Cardiac septum (tissue), 1 donor: ENCODE data around the gene SLC44A2. TPM values are rescaled to one million over a fixed set of nuclear protein-coding genes. Genes with fewer than 3 reads are reported as not detected.
"Not testable (repeated sequence)": the region's sequence is repeated elsewhere in the genome, so short reads cannot be mapped to it uniquely, and the experiment has no call there.

Experiments used
- DNase-seq: peaks from one replicate; pipeline ENCODE4 v3.0.0-alpha.2; 2020; ENCODE audit warnings: low spot score
- intact Hi-C: fragments of 100-400 bp; cut with DNase I; formaldehyde crosslinking; loops from one replicate; pipeline ENCODE4 v1.14.0; 2022
- total RNA-seq: library from RNA; stranded (reverse); fragmentation: NEBNext Ultra II Directional; extraction: Animal tissue kit (Norgen Biotek cat#: 25700); gene quantifications from one replicate; pipeline ENCODE4 v1.2.1, GENCODE V29; 2021
- donor health status: DM: no; HTN: no; CAD: no.

Gene SLC44A2
- total RNA-seq, 1 donor from 2014 or later, result 114 TPM

- intact Hi-C loops, result loop anchor here (1.0 to 10.0 kb wide), 2 partner anchors 63 to 139 kb away; partner anchors contain the start of gene KEAP1
- DNase-seq, result no peak
Measured at GRCh38 chr19:10643968-10644259, 18.6 kb downstream of the SLC44A2 start.

DNA sequence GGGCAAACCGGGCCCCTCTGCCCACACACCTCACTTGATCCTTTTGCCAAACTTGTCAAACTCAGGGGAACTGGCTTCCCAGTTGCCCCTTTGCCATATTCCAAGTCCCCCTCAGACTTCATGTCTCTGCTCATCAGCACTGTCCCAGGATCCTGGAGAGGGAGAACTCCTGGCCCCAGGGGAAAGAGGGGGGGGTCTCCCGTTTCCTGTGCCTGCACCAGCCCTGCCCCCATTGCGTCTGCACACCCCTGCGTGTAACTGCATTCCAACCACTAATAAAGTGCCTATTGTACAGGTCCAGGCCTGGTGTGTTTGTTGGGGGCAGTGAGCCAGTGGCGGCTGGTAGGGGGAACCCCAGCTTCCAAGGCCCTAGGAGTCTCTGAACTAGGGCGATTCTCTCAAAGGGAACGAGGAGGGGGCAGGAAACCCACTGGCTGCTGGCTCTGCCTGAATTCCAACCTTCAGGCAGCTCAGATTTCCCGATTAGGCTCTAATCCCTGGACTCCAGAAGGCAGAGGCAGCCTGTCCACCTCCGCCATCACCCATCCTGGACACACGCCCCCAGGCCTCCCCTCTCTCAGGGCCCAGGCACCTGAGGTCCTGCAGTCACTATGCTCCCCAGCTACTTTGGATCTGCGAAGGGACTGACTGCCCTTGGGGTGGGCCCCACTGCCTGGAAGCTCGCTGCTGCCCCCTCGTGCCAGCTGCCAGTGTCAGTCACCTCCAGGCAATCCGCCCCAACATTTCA, 19.1 kb downstream of the SLC44A2 start:
- intact Hi-C loops, result loop anchor here (1.0 to 10.0 kb wide), 2 partner anchors 63 to 140 kb away; partner anchors contain the start of gene KEAP1
- peak; percentile 91 for DNase-seq

- no peak for DNase-seq
- intact Hi-C loops, result loop anchor here (10.0 kb wide), 1 partner anchor 142 kb away; the partner anchor contains the start of gene KEAP1
Measured at GRCh38 chr19:10646456-10647159, 21.3 kb downstream of the SLC44A2 start.

GRCh38 chr19:10648360-10648759, 23.0 kb downstream of the SLC44A2 start:
- no peak for DNase-seq
- intact Hi-C loops, result loop anchor here (10.0 kb wide), 1 partner anchor 144 kb away; the partner anchor contains the start of gene KEAP1

DNA sequence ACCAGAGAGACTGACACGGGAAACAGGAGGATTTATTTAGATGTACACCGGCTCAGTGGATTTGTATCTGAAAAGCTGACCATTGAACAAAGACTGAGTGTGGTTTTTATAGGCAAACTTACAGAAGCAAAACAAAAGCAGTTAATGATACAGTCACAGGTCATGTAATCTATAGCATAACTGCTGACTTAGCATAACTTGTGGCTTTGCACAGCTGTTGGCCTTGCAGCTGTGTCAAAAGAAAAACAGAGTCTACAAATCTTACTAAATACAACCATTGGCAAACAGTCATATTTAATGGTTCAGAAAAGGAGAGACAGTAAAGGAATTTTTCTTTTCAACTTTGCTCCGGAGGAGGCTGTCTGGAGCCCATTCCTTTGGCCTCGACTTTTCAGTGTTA, 26.5 kb downstream of the SLC44A2 start:
- DNase-seq, result no peak
- intact Hi-C loops, result loop anchor here (5.0 kb wide), 1 partner anchor 85 kb away; the partner anchor contains the start of genes CDKN2D and KRI1

DNA sequence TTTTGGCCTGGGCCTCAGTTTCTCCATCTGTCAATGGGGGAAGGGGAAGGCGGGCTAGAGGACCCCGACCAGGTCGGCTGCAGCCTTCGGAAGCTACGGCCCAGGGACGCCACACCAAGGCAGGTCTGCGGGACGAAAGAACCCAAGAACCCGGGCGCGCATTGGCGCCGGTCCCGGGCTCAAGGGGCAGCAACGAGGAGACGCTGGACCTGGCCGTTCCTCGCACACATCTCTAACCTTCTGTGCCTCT, 28.1 kb downstream of the SLC44A2 start:
- intact Hi-C loops, result loop anchor here (5.0 kb wide), 1 partner anchor 86 kb away; the partner anchor contains the start of genes CDKN2D and KRI1

DNA sequence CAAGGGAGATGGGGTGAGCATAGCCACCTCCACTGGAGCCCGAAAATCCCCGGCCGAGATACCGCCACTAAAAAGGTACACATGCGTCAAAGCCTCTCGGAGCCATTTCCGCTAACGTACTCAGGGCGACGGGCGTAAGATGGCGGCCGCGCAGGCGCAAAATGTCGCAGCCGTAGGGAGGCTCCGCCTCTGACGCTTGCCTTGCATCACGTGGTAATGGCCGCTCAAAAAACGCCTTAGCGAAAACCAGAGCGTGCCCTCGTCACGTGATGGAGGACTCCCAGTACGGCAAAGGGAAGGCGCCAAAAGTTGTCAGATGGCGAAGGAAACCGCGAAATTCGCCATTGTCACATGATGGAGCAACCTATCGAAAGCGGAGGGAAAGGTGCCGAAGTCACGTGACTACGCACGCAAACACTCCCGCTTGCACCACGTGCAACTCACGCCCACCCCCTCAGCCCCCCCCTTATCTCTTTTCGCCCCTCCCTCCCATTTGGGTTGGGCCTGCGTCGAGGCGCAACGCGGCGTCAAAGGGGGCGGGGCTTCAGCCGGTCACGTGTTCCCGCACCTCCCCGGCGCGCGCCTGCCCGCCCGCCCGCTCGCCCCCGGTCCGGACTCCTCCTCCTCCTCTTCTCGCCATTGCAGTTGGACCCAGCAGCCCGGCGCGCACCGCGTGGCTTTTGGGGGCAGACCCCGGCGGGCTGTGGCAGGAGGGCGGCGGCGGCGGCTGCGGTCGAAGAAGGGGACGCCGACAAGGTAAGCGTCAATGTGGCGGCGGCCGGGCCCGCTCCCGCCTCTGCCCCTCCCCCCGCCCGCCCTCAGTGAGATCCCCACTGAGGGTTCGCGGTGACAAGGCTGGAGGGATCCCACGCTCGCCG, 28.6 kb downstream of the SLC44A2 start, which contains the start of gene ILF3:
ILF3 (plus strand) TSS at position 615 of the 878 bp plus-strand sequence. CDS start 16,260 bp downstream, outside the sequence.
- intact Hi-C loops, result loop anchor here (5.0 kb wide), 1 partner anchor 87 kb away; the partner anchor contains the start of genes CDKN2D and KRI1

More for the DNA sequence above, 28.1 kb downstream of the SLC44A2 start:
- DNase-seq, result no peak

DNA sequence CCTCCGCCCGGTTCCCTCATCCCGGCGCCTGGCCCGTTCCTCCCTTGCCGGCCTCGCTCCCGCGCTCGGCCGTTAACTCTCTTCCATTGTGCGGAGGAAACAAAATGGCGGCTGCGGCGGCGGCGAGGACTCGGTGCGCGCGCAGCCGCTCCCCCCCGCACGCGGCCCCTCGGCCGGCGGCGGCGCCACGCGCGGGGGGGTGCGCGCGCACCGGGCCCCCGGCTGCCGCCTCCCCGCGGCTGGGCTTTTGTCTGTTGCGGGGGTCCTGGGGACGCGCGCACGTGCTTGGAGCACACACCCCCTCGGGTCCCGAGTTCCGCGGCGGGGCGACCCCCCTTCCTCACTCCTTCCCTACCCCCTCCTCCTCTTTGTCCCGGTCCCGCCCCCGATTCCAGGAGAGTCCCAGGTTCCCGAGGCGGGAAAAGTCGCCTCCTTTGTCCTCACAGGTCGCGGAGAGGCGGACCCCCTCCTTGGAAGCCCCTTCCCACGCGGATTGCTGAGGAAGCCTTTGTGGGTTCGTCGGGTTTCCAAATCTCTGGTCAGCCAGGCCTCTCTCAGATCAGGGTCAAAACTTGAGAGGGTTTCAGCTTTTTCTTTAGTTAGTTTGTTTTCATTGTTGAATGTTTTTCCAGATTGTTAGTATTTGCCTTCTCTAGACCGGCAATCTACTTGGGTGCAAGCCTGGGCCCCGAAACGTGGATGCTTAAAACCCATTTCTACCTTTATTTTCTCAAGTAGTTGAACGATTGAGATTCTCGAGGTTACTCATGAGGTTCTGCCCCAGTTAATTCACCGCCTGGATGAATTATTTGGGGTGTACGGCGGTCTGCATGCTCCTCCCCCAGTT, 29.5 kb downstream of the SLC44A2 start:
- intact Hi-C loops, result loop anchor here (5.0 kb wide), 2 partner anchors 42 to 88 kb away; partner anchors contain the start of genes CDKN2D and KRI1
- peak; percentile 77 for DNase-seq

More for the DNA sequence above, 28.6 kb downstream of the SLC44A2 start, which contains the start of gene ILF3:
- peak; percentile 99 for DNase-seq

DNA sequence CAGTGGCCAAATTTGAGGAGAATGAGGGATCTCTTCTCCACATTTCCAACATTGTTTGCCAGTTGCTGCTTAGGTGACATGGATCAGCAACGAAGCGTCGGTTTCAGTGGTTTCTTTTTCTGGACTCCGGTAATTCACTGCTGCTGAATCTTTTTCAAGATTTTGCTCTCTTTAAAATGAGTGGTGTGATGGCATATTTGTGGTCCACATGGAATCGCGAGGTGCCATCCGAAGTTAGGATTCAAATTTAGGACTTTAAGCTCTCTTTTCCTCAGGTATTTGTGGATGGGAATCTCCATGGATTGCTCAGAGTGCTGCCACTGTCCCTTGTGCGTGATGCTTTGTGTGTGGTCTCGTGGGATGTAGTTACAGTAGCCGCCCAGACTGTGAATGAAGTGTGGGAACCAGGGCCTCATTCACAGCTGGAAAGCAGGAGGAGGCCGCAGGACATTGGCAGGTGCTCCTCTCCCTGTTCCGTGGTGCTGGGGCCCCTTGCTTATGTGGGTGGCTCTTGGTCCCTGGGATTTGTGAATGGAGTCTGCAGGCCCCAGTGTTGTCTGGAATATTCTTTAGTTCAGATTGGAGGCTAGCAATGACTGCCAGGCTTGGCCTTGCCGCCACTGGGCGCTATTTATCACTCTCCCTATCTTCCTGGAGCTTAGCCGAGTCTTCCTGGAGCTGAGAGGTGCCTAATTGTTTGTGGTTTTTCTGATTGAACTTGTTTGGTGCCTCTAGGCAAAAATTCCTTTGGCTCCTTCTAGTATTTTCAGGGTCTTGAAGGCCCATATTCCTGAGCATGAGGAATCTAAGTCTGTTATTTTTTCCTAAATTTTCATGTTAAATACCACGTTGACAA, 30.3 kb downstream of the SLC44A2 start:
- DNase-seq, result no peak
- intact Hi-C loops, result loop anchor here (5.0 kb wide), 1 partner anchor 42 kb away; no protein-coding TSS in a partner anchor

GRCh38 chr19:10660346-10660745, 35.0 kb downstream of the SLC44A2 start:
- intact Hi-C loops, result no loop called here
- no peak for DNase-seq

DNA sequence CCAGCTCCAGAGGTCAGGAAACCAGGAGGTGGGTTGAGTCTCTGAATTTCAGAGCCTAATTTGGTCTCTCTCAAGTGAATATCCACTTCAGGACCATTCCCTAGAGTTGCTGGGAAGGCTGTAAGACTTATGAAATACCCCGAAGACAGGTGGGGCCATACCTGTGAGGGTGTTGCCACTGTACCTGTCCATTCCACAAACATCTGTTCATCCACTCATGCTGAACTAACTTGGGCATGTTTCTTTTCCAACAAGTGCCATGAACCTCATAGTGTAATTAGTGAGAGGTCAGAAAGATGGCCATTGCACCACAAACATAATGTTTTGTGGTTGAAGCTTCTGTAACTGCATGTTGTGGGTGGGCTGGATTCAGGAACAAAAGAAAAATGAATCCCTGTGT, 36.6 kb downstream of the SLC44A2 start:
- no peak for DNase-seq
- intact Hi-C loops, result no loop called here

GRCh38 chr19:10662384-10663251, 37.3 kb downstream of the SLC44A2 start:
- intact Hi-C loops, result no loop called here
- no peak for DNase-seq

GRCh38 chr19:10663252-10663563, 37.9 kb downstream of the SLC44A2 start:
- intact Hi-C loops, DNase-seq: not testable (repeated sequence)

GRCh38 chr19:10667867-10668266, 42.5 kb downstream of the SLC44A2 start:
- DNase-seq, result no peak
- intact Hi-C loops, result no loop called here

- intact Hi-C loops, result no loop called here
- DNase-seq, result no peak
Measured at GRCh38 chr19:10669246-10669645, 43.9 kb downstream of the SLC44A2 start.

DNA sequence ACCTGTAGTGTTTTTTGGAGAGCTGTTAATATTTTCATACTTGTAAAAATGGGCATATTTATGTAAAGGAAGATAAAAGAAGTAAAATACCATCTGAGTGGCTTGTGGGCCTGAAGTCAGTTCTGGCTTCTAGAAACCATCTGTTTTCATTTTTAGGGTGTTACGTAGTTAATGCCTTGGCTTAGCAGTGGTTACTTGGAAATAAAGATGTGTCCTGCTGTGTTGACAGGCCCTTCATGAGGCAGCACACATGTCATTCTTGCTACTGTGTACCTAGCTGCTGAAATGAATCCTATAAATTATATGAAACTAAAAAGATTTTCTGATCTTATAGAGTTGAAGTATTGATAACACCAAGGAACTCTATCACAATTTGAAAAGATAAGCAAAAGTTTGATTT, 44.8 kb downstream of the SLC44A2 start:
- intact Hi-C loops, result no loop called here

More for the DNA sequence above, 44.8 kb downstream of the SLC44A2 start:
- DNase-seq, result no peak
